WERI-Rb-1 (cell line): ENCODE results near the gene CCDC149.

Experiments used
- DNase-seq: peaks from one replicate; pipeline ENCODE4 v3.0.0-alpha.2; 2020
- H3K27ac ChIP-seq: fragments of 250-450 bp; sonication (Bioruptor Pico); 2 replicates; pipeline ENCODE4 v1.5.1; 2020; ENCODE audit warnings: mild to moderate bottlenecking, moderate library complexity
- H3K27me3 ChIP-seq: fragments of 250-450 bp; sonication (Bioruptor Pico); 2 replicates; pipeline ENCODE4 v1.5.1; 2021; ENCODE audit warnings: mild to moderate bottlenecking, low read depth, moderate library complexity; ENCODE audit not compliant: insufficient read depth, severe bottlenecking
- H3K36me3 ChIP-seq: fragments of 250-450 bp; sonication (Bioruptor Pico); 2 replicates; pipeline ENCODE4 v1.5.1; 2020; ENCODE audit warnings: mild to moderate bottlenecking, moderate library complexity
- H3K4me3 ChIP-seq: 2 replicates; pipeline ENCODE4 v1.5.1; 2011; ENCODE audit warnings: low read depth, mild to moderate bottlenecking, control low read depth, low read length
- H3K9me3 ChIP-seq: fragments of 250-450 bp; sonication (Bioruptor Pico); 2 replicates; pipeline ENCODE4 v1.5.1; 2021; ENCODE audit warnings: mild to moderate bottlenecking, moderate library complexity; ENCODE audit not compliant: severe bottlenecking
- TF ChIP-seq, protein P1 (sequence below): IDR thresholded peaks from 2 replicates; pipeline ENCODE4 v1.5.1; 2011; ENCODE audit warnings: low read depth, mild to moderate bottlenecking, control low read depth, inconsistent platforms, low read length

Gene CCDC149

DNA sequence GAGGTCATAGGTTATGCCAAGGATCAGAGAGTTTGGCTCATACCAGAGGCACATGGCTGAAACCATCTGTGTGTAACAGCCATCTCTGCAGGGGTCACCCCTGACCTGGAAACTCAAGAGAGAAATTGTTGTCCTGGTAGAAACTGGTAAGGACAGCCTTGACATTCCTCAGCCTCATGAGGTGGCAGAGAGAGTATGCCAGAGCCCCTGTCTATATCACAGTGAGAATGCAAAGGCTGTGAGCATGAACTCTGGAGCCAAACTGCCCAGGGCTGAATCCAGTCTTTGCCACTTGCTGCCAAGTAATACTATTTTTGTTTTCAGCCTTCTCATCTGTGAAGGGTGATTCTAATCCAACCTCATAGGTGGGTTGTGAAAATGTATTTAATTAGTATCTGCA lies 37.1 kb upstream of the CCDC149 start:
- H3K27ac ChIP-seq = no peak overlapping the region
- no peak for DNase-seq
- TF ChIP-seq, protein P1, sequence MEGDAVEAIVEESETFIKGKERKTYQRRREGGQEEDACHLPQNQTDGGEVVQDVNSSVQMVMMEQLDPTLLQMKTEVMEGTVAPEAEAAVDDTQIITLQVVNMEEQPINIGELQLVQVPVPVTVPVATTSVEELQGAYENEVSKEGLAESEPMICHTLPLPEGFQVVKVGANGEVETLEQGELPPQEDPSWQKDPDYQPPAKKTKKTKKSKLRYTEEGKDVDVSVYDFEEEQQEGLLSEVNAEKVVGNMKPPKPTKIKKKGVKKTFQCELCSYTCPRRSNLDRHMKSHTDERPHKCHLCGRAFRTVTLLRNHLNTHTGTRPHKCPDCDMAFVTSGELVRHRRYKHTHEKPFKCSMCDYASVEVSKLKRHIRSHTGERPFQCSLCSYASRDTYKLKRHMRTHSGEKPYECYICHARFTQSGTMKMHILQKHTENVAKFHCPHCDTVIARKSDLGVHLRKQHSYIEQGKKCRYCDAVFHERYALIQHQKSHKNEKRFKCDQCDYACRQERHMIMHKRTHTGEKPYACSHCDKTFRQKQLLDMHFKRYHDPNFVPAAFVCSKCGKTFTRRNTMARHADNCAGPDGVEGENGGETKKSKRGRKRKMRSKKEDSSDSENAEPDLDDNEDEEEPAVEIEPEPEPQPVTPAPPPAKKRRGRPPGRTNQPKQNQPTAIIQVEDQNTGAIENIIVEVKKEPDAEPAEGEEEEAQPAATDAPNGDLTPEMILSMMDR = no peak
- no peaks in the 10 kb centered on the region for H3K9me3 ChIP-seq
- H3K27me3 ChIP-seq = no peaks in the 10 kb centered on the region
- no peak overlapping the region for H3K4me3 ChIP-seq
- H3K36me3 ChIP-seq = no peaks in the 10 kb centered on the region

DNA sequence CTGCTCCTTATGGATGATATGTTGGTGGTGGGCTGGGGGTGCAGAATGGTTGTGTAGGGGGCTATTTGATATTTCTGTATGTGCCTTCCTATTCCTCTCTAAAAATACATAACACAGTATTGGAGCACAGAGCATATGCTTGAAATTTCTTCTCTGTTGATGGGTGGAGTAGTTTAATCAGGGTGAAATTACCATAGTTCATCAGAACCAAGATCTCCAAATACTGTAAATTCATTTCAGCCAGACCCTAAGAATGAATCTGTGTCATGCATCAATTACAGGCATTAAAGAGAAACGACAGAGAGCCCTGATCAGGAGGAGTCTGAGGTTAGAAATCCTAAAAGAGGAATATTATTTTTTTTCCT lies 25.1 kb upstream of the CCDC149 start:
- no peak overlapping the region for H3K4me3 ChIP-seq
- peaks cover 7% of the 10 kb centered on the region for H3K9me3 ChIP-seq
- DNase-seq = no peak

DNA sequence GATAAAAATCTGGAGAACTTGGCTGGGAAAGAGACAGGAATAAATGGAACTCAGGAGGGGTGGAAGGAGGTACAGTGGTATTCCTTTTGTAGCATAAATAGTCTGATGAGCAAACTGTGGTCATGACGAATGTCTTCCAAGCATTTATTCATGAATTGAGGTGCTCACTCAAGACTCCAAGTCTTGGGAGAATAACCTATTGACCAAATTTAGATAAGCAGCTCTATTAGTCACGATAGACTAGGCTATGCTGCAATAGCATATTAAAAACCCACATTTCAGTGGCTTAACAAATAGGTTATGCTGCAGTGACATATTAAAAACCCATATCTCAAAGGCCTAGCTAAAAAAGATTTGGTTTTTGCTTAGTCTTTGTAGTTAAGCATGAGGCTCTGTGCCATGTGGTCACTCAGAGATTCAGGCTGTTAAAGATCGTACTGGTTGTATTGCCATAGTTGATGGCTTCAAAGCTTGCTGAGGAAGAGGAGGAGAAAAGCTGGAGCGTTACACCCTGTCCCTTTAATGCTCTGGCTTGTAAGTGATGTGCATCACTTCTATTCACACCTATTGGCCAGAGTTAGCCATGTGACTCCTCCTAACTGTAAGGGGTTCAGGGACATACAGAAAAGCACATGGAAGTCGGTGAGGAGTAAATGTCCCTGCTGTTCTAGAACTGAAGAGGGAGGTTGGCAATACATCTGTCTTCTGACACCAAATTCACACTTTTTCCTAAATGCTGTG lies 24.5 kb upstream of the CCDC149 start:
- H3K9me3 ChIP-seq = peaks cover 7% of the 10 kb centered on the region

More for the DNA sequence above, 25.1 kb upstream of the CCDC149 start:
- Histone ChIP-seq H3K27ac (no peak overlapping the region), H3K36me3 (no peaks in the 10 kb centered on the region), H3K27me3 (no peaks in the 10 kb centered on the region)
- TF ChIP-seq, protein P1 = no peak

DNA sequence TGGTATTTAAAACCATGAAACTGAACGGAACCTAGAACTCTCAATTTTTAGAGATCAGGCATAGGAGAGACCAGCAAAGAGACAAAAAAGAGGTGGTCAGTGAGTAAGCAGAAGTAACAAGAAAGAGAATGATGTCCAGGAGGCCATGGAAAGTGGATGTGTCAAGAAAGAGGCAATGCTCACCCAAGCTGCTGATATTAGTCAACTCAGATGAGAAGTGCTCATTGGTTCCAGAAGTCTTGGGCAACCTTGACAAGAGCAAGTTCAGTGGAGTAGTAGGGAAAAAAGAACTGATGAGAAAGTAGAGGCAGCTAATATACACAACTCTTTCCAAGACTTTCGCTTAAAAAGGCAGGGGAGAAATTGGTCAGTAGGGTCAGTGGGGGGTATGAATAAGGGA lies 23.0 kb upstream of the CCDC149 start:
- TF ChIP-seq, protein P1 = no peak

More for the DNA sequence above, 24.5 kb upstream of the CCDC149 start:
- DNase-seq = no peak
- TF ChIP-seq, protein P1 = no peak
- no peak overlapping the region for H3K27ac ChIP-seq
- H3K4me3 ChIP-seq = no peak overlapping the region
- H3K36me3 ChIP-seq = no peaks in the 10 kb centered on the region
- no peaks in the 10 kb centered on the region for H3K27me3 ChIP-seq

DNA sequence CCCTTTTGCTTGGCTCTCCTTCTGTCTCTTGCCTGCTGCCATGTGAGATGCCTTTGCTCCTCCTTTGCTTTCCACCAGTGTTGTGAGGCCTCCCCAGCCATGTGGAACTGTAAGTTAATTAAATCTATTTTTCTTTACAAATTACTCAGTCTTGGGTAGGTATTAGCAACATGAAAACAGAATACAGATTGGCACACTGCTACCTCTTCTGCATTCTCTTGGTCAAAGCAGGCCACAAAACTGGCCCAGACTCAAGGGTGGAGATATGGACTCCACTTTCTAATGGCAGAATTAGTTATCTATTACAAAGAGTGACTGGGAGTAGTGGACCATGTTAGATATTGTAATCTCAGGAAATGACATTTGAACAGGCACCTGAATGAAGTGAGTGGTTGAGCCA lies 21.5 kb upstream of the CCDC149 start:
- TF ChIP-seq, protein P1 = no peak
- peaks cover 4% of the 10 kb centered on the region for H3K9me3 ChIP-seq
- DNase-seq = no peak
- H3K27me3 ChIP-seq = no peaks in the 10 kb centered on the region
- no peaks in the 10 kb centered on the region for H3K36me3 ChIP-seq
- H3K27ac ChIP-seq = no peak overlapping the region
- H3K4me3 ChIP-seq = no peak overlapping the region

More for the DNA sequence above, 23.0 kb upstream of the CCDC149 start:
- H3K27me3 ChIP-seq = no peaks in the 10 kb centered on the region
- peaks cover 7% of the 10 kb centered on the region for H3K9me3 ChIP-seq
- H3K27ac ChIP-seq = no peak overlapping the region
- DNase-seq = no peak
- H3K36me3 ChIP-seq = no peaks in the 10 kb centered on the region
- no peak overlapping the region for H3K4me3 ChIP-seq
